ENCODE results near the gene C1orf210.

DNA sequence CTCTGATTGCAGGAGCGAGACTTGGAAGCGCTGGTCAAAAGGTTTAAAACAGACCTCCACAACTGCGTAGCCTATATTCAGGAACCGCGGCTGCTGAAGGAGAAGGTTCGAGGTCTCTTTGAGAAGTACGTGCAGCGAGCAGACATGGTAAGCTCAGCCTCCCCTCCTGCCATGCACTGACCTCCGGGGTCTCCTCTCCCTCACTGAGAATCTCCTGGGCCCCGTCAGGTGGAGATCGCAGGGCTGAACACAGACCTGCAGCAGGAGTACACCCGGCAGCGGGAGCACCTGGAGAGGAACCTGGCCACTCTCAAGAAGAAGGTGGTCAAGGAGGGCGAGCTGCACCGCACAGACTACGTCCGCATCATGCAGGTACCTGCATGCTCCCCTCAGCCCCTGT is 51.1 kb downstream of the C1orf210 start:
- TF ChIP-seq POLR2A (IDR thresholded peaks at IDR 0.05): no peak
- TF ChIP-seq, protein P1, sequence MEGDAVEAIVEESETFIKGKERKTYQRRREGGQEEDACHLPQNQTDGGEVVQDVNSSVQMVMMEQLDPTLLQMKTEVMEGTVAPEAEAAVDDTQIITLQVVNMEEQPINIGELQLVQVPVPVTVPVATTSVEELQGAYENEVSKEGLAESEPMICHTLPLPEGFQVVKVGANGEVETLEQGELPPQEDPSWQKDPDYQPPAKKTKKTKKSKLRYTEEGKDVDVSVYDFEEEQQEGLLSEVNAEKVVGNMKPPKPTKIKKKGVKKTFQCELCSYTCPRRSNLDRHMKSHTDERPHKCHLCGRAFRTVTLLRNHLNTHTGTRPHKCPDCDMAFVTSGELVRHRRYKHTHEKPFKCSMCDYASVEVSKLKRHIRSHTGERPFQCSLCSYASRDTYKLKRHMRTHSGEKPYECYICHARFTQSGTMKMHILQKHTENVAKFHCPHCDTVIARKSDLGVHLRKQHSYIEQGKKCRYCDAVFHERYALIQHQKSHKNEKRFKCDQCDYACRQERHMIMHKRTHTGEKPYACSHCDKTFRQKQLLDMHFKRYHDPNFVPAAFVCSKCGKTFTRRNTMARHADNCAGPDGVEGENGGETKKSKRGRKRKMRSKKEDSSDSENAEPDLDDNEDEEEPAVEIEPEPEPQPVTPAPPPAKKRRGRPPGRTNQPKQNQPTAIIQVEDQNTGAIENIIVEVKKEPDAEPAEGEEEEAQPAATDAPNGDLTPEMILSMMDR (IDR thresholded peaks at IDR 0.05): no peak

Measured in suprapubic skin (tissue), 3 donors.